ENCODE results near the gene GBE1. TPM values are rescaled to one million over a fixed set of nuclear protein-coding genes. Genes with fewer than 3 reads are reported as not detected.

The GBE1 gene
- total RNA-seq, 1 donor from 2014 or later: 10.9 TPM

DNA sequence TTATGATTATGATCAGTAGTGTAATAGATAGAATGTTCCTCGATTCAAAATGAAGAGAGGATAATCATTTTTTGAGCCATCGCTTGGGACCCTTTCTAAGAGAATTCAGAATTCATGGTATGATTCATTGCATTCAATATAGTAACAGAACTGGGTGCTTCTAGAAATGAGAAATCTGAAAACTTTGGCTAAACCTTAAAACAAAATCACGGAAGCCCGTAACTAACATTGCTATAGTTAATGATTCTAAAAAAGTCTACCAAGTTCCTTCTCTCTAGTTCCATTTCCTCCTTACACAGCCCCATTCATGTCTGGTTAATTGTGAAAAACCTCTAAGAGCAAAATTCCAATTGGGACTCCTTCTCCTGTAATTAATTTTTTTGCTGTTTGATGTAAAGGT is 217.1 kb downstream of the GBE1 start:
- Mint-ChIP-seq H3K4me3 (ENCODE audit: low read depth) (no peak overlapping the region), H3K9me3 (ENCODE audit: low read depth) (peaks cover 10% of the 10 kb centered on the region), H3K4me1 (ENCODE audit: low read depth) (peaks cover 9% of the 10 kb centered on the region), H3K27me3 (no peaks in the 10 kb centered on the region), H3K27ac (no peak overlapping the region), H3K36me3 (ENCODE audit: insufficient read depth) (peaks cover 7% of the 10 kb centered on the region)
- TF ChIP-seq, protein P1, sequence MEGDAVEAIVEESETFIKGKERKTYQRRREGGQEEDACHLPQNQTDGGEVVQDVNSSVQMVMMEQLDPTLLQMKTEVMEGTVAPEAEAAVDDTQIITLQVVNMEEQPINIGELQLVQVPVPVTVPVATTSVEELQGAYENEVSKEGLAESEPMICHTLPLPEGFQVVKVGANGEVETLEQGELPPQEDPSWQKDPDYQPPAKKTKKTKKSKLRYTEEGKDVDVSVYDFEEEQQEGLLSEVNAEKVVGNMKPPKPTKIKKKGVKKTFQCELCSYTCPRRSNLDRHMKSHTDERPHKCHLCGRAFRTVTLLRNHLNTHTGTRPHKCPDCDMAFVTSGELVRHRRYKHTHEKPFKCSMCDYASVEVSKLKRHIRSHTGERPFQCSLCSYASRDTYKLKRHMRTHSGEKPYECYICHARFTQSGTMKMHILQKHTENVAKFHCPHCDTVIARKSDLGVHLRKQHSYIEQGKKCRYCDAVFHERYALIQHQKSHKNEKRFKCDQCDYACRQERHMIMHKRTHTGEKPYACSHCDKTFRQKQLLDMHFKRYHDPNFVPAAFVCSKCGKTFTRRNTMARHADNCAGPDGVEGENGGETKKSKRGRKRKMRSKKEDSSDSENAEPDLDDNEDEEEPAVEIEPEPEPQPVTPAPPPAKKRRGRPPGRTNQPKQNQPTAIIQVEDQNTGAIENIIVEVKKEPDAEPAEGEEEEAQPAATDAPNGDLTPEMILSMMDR (IDR thresholded peaks at IDR 0.05; ENCODE audit: unreplicated experiment): no peak
- no peak for DNase-seq (ENCODE audit: low spot score, unreplicated experiment)

DNA sequence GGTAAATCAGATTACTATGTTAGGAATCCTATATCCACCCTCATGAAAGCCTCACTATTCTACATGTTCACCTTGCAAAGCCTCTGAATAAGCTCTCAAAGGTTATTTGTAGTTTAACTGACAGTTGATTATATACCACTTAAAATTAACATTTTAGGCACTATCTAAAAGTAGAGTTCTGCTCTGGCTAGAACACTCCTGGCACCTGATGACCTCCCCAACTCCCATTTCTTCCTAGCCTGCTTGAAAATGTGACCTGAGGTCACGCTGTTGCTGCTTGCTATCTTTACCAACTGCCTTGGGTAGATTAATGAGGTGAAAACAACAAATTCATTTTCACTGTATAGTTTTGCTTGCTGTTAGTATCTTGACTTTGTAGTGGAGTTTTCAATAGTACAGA is 220.7 kb downstream of the GBE1 start:
- H3K9me3 Mint-ChIP-seq (ENCODE audit: low read depth): no peaks in the 10 kb centered on the region
- H3K4me1 Mint-ChIP-seq (ENCODE audit: low read depth): peaks cover 9% of the 10 kb centered on the region
- no peaks in the 10 kb centered on the region for H3K27me3 Mint-ChIP-seq
- H3K4me3 Mint-ChIP-seq (ENCODE audit: low read depth): no peak overlapping the region
- H3K27ac Mint-ChIP-seq: peak overlapping the region; percentile 5
- TF ChIP-seq, protein P1 (IDR thresholded peaks at IDR 0.05; ENCODE audit: unreplicated experiment): no peak
- no peaks in the 10 kb centered on the region for H3K36me3 Mint-ChIP-seq (ENCODE audit: insufficient read depth)
- no peak for DNase-seq (ENCODE audit: low spot score, unreplicated experiment)

DNA sequence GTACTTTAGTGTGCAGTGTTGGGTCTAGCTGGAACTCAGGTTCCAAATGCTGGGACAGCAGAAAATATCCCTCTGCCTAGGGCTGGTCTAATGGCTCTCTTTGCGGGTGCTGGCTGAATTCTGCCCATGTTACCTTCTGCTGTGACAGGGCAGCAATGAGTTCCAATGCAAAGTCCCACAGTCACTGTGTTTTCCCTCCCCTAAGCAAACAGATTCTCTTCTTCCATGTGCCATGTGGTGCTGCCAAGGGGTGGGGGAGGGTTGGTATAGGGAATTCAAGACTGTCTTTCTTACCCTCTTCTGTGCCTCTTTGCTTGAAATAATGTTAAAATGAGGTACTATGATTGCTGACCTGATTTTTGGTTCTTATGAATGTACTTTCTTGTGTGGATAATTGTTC is 229.6 kb downstream of the GBE1 start:
- Mint-ChIP-seq H3K36me3 (ENCODE audit: insufficient read depth) (peaks cover 4% of the 10 kb centered on the region), H3K9me3 (ENCODE audit: low read depth) (peaks cover 8% of the 10 kb centered on the region), H3K4me1 (ENCODE audit: low read depth) (peaks cover 8% of the 10 kb centered on the region), H3K27ac (no peak overlapping the region), H3K27me3 (no peaks in the 10 kb centered on the region), H3K4me3 (ENCODE audit: low read depth) (no peak overlapping the region)
- TF ChIP-seq, protein P1 (IDR thresholded peaks at IDR 0.05; ENCODE audit: unreplicated experiment): no peak
- DNase-seq (ENCODE audit: low spot score, unreplicated experiment): no peak

DNA sequence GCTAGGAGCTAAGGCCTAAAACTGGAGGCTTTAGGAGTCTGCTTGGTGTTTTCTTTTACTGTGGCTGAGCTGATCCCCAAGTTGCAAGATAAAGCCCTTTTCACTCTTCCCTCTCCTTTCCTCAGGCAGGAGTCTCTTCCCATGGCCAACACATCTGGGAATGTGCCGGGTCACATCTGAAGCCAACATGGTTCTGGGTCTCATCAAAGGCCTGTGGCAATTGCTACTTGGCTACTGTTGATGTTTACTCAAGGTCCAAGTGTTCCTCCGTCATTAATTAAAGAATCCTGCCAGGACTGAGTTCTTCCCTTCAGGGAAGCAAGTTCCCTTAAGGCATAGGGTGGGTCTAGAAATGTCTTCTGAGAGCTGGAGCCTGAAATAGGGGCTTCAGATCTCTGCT is 230.2 kb downstream of the GBE1 start:
- peaks cover 8% of the 10 kb centered on the region for H3K4me1 Mint-ChIP-seq (ENCODE audit: low read depth)
- TF ChIP-seq, protein P1 (IDR thresholded peaks at IDR 0.05; ENCODE audit: unreplicated experiment): no peak
- no peak overlapping the region for H3K27ac Mint-ChIP-seq
- DNase-seq (ENCODE audit: low spot score, unreplicated experiment): no peak
- no peak overlapping the region for H3K4me3 Mint-ChIP-seq (ENCODE audit: low read depth)
- H3K36me3 Mint-ChIP-seq (ENCODE audit: insufficient read depth): peaks cover 4% of the 10 kb centered on the region
- no peaks in the 10 kb centered on the region for H3K27me3 Mint-ChIP-seq
- peaks cover 11% of the 10 kb centered on the region for H3K9me3 Mint-ChIP-seq (ENCODE audit: low read depth)

DNA sequence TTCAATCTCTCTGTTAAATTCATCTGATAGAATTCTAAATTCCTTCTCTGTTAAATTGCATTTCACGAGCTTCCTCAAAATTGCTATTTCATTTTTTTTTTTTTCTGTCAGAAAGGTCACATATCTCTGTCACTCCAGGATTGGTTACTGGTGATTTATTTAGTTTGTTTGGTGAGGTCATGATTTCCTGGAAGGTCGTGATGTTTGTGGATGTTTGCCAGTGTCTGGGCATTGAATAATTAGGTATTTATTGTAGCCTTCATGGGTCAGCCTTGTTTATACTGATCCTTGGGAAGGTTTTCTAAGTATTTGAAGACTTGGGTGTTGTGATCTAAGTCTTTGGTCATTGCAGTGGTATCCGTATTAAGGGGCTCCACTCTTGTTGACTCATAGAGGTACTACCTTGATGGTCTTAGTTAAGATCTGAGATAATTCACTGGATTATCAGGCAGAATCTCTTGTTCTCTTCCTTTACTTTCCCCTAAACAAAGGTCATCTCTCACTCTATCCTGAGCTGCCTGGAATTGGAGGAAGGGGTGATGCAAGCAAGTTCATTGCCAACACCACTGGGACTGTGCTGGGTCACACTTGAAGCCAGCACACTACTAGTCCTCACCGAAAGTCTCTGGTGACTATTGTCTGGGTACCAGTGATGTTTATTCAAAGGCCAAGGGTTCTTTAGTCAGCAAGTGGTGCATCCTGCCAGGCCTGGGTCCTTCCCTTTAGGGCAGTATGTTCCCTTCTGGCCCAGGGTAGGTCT is 231.1 kb downstream of the GBE1 start:
- H3K4me3 Mint-ChIP-seq (ENCODE audit: low read depth): no peak overlapping the region
- no peaks in the 10 kb centered on the region for H3K27me3 Mint-ChIP-seq
- TF ChIP-seq, protein P1 (IDR thresholded peaks at IDR 0.05; ENCODE audit: unreplicated experiment): no peak
- H3K9me3 Mint-ChIP-seq (ENCODE audit: low read depth): peaks cover 18% of the 10 kb centered on the region
- peak overlapping the region; percentile 3 for H3K27ac Mint-ChIP-seq
- peaks cover 10% of the 10 kb centered on the region for H3K36me3 Mint-ChIP-seq (ENCODE audit: insufficient read depth)
- DNase-seq (ENCODE audit: low spot score, unreplicated experiment): no peak
- peaks cover 8% of the 10 kb centered on the region for H3K4me1 Mint-ChIP-seq (ENCODE audit: low read depth)
